Loucy (cell line): ENCODE data around the gene TRPM8.

Experiments used
- H2AFZ ChIP-seq: fragments of 200-600 bp; sonication (generic); 2 replicates; pipeline ENCODE4 v1.6.0; 2016; ENCODE audit warnings: antibody characterized with exemption, mild to moderate bottlenecking, low read length, moderate library complexity
- H3F3A ChIP-seq: fragments of 200-600 bp; 2 replicates; pipeline ENCODE4 v1.6.0; 2016; ENCODE audit warnings: antibody characterized with exemption, low read depth, mild to moderate bottlenecking
- H3K27me3 ChIP-seq: fragments of 200-600 bp; sonication (generic); 2 replicates; pipeline ENCODE4 v1.6.1; 2014; ENCODE audit warnings: low read length, mild to moderate bottlenecking; ENCODE audit not compliant: insufficient read depth, poor library complexity, severe bottlenecking
- H3K36me3 ChIP-seq: fragments of 200-600 bp; sonication (generic); 2 replicates; pipeline ENCODE4 v1.6.1; 2016; ENCODE audit warnings: low read length; ENCODE audit not compliant: insufficient read depth
- H3K4me1 ChIP-seq: fragments of 200-600 bp; sonication (generic); 2 replicates; pipeline ENCODE4 v1.5.1; 2014; ENCODE audit warnings: low read length, mild to moderate bottlenecking; ENCODE audit not compliant: insufficient read depth, poor library complexity, severe bottlenecking
- H3K4me2 ChIP-seq: fragments of 200-600 bp; sonication (generic); 2 replicates; pipeline ENCODE4 v1.6.0; 2014; ENCODE audit warnings: antibody characterized with exemption, low read length, low read depth, mild to moderate bottlenecking; ENCODE audit not compliant: poor library complexity, severe bottlenecking
- H3K4me3 ChIP-seq: fragments of 200-600 bp; sonication (generic); 2 replicates; pipeline ENCODE4 v1.5.1; 2014; ENCODE audit warnings: low read length, mild to moderate bottlenecking, mixed read lengths; ENCODE audit not compliant: poor library complexity, severe bottlenecking
- H3K79me2 ChIP-seq: fragments of 200-600 bp; sonication (generic); 2 replicates; pipeline ENCODE4 v1.6.1; 2014; ENCODE audit warnings: low read length; ENCODE audit not compliant: insufficient read depth
- H3K9ac ChIP-seq: fragments of 200-600 bp; sonication (generic); 2 replicates; pipeline ENCODE4 v1.6.0; 2014; ENCODE audit warnings: mild to moderate bottlenecking, low read depth, low read length, moderate library complexity; ENCODE audit not compliant: poor library complexity, severe bottlenecking
- H3K9me2 ChIP-seq: fragments of 200-600 bp; sonication (generic); replicated peaks from 2 replicates; pipeline ENCODE4 v1.6.1; 2016; ENCODE audit warnings: low read depth, low read length, mixed read lengths
- H3K9me3 ChIP-seq: fragments of 200-600 bp; sonication (generic); 2 replicates; pipeline ENCODE4 v1.6.1; 2014; ENCODE audit warnings: mild to moderate bottlenecking, antibody characterized with exemption, low read length, low read depth; ENCODE audit not compliant: insufficient read depth
- H4K20me1 ChIP-seq: fragments of 200-600 bp; sonication (generic); 2 replicates; pipeline ENCODE4 v1.6.0; 2014; ENCODE audit warnings: antibody characterized with exemption, low read length, mild to moderate bottlenecking; ENCODE audit not compliant: insufficient read depth, poor library complexity, severe bottlenecking
- EZH2phosphoT487 ChIP-seq: fragments of 200-600 bp; IDR thresholded peaks from 2 replicates; pipeline ENCODE4 v1.6.1; 2018; ENCODE audit warnings: antibody characterized with exemption, mild to moderate bottlenecking, moderate library complexity, borderline replicate concordance
- TF ChIP-seq, protein P1 (sequence below): fragments of 200-600 bp; sonication (generic); conservative IDR thresholded peaks from 2 replicates; pipeline ENCODE4 v1.5.1; 2014; ENCODE audit warnings: mild to moderate bottlenecking, antibody characterized with exemption, low read length

Gene TRPM8

DNA sequence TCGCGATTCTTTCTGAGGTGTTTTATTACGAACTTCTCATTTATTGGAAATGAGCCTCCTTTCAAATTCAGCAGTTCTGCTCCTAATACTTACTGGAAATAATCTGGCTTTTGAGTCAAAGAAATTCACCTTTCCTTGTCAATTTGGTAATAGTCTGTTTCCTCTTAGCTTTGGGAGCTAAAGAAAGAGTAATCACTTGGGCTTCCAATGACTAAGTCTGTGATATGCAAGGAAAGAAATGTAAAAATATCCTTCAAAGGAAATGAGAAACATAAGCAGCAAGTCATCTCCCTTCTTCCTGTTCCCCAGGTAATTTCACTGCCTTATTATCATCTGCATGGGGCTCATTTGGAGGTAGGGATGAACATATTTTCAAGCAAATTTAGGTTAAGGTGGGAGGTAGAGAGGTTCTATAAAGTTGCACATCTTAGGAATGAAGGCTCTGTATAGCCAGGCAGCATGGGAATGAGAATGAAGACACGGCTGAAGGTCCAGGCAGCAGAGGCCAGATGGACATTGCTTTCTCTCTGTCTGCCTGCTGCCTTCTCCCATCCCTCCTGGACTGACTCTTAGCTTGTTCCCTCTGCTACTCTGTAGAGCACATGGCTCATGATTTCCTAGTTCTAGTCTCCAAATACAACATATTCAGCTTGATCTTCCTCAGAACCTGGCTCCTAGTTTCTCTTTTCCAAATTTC, 134.3 kb downstream of the TRPM8 start:
- TF ChIP-seq, protein P1, sequence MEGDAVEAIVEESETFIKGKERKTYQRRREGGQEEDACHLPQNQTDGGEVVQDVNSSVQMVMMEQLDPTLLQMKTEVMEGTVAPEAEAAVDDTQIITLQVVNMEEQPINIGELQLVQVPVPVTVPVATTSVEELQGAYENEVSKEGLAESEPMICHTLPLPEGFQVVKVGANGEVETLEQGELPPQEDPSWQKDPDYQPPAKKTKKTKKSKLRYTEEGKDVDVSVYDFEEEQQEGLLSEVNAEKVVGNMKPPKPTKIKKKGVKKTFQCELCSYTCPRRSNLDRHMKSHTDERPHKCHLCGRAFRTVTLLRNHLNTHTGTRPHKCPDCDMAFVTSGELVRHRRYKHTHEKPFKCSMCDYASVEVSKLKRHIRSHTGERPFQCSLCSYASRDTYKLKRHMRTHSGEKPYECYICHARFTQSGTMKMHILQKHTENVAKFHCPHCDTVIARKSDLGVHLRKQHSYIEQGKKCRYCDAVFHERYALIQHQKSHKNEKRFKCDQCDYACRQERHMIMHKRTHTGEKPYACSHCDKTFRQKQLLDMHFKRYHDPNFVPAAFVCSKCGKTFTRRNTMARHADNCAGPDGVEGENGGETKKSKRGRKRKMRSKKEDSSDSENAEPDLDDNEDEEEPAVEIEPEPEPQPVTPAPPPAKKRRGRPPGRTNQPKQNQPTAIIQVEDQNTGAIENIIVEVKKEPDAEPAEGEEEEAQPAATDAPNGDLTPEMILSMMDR = no peak
- TF ChIP-seq EZH2phosphoT487 = no peak
- Histone ChIP-seq H3F3A (no peaks in the 10 kb centered on the region), H3K27me3 (no peaks in the 10 kb centered on the region), H3K4me1 (no peaks in the 10 kb centered on the region), H2AFZ (no peak overlapping the region), H3K9me3 (no peaks in the 10 kb centered on the region), H3K9ac (no peak overlapping the region), H3K79me2 (no peaks in the 10 kb centered on the region), H3K4me2 (no peak overlapping the region), H3K9me2 (no peaks in the 10 kb centered on the region), H4K20me1 (no peaks in the 10 kb centered on the region), H3K4me3 (no peak overlapping the region), H3K36me3 (no peaks in the 10 kb centered on the region)

DNA sequence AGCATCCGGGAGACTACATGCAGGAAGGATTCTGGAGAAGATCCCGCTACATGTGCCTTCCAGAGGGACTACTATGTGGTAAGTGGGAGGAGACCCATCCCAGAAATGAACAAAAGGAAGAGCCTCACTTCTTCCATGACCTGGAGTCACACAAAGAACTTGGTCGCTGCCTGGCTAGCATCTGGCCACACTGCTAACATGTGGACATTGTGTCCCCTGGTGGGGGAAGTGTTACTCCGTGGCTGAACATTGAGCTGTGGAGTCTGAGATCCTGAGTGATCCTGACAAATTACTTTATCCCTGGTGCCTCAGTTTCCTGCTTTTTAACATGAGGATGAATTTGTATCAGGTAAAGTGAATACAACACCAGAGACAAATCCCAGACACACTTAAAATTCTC, 141.7 kb downstream of the TRPM8 start:
- TF ChIP-seq EZH2phosphoT487 = no peak
- H3K4me3 ChIP-seq = no peak overlapping the region
- no peaks in the 10 kb centered on the region for H3K4me1 ChIP-seq
- no peaks in the 10 kb centered on the region for H3K36me3 ChIP-seq
- no peaks in the 10 kb centered on the region for H3K27me3 ChIP-seq
- H4K20me1 ChIP-seq = no peaks in the 10 kb centered on the region
- no peak overlapping the region for H2AFZ ChIP-seq
- H3F3A ChIP-seq = no peaks in the 10 kb centered on the region
- H3K79me2 ChIP-seq = no peaks in the 10 kb centered on the region
- H3K4me2 ChIP-seq = no peak overlapping the region
- no peaks in the 10 kb centered on the region for H3K9me3 ChIP-seq
- no peaks in the 10 kb centered on the region for H3K9me2 ChIP-seq
- no peak overlapping the region for H3K9ac ChIP-seq

DNA sequence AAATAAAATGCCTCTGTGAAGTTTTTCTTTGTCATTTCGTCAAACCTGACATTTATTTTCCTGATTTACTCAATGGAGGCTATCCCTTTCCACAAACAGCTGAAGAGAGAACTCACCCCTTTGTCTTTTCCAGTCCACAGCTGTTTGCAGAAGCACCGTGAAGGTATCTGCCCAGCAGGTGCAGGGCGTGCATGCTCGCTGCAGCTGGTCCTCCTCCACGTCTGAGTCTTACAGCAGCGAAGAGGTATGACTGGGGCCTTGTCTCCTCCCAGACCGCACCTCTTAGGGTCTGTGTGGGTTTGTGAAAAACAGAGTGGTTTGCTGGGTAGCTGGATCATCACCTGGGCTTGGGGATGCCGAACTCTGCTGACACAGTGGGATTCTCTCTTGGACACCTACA, 143.1 kb downstream of the TRPM8 start:
- Histone ChIP-seq H3K9ac (no peak overlapping the region), H3K4me1 (no peaks in the 10 kb centered on the region), H2AFZ (no peak overlapping the region), H3K4me2 (no peak overlapping the region), H3K9me3 (no peaks in the 10 kb centered on the region), H3K79me2 (no peaks in the 10 kb centered on the region), H3K27me3 (no peaks in the 10 kb centered on the region), H3K9me2 (no peaks in the 10 kb centered on the region), H3F3A (no peaks in the 10 kb centered on the region), H3K4me3 (no peak overlapping the region), H3K36me3 (no peaks in the 10 kb centered on the region), H4K20me1 (no peaks in the 10 kb centered on the region)
- TF ChIP-seq EZH2phosphoT487 = no peak
- TF ChIP-seq, protein P1 = no peak
